GM10266 (cell line): ENCODE data around the gene KLK11.
"Not testable (repeated sequence)": the region's sequence is repeated elsewhere in the genome, so short reads cannot be mapped to it uniquely, and the experiment has no call there.

Experiments
- DNase-seq: peaks from one replicate; pipeline ENCODE4 v3.0.0; 2012; ENCODE audit errors: extremely low spot score
- CTCF ChIP-seq: IDR thresholded peaks from 2 replicates; pipeline ENCODE4 v1.5.1; 2012; ENCODE audit warnings: mild to moderate bottlenecking, low read depth; ENCODE audit not compliant: control insufficient read depth, insufficient read depth; ENCODE audit errors: missing control alignments

The KLK11 gene

GRCh38 chr19:50998686-50999085 is 27.7 kb downstream of the KLK11 start:
- no peak for TF ChIP-seq CTCF
- DNase-seq, result no peak

GRCh38 chr19:50998061-50998460 is 28.4 kb downstream of the KLK11 start:
- TF ChIP-seq CTCF, result no peak
- no peak for DNase-seq

- no peak for TF ChIP-seq CTCF
- DNase-seq, result no peak
Observed at GRCh38 chr19:50994129-50994528, 32.3 kb downstream of the KLK11 start.

- no peak for TF ChIP-seq CTCF
Observed at GRCh38 chr19:50992666-50993035, 33.8 kb downstream of the KLK11 start.

GRCh38 chr19:50984416-50984815 is 42.0 kb downstream of the KLK11 start:
- DNase-seq, result not testable (repeated sequence)

More at GRCh38 chr19:50992666-50993035, 33.8 kb downstream of the KLK11 start:
- no peak for DNase-seq

GRCh38 chr19:50983625-50984292 is 42.7 kb downstream of the KLK11 start, which contains the start of gene KLK7:
Gene KLK7 (minus strand): TSS chr19:50983917. CDS start chr19:50982399, 1,518 bp downstream.
- no peak for DNase-seq

GRCh38 chr19:50982186-50982585 is 44.2 kb downstream of the KLK11 start:
- TF ChIP-seq CTCF, result no peak
- no peak for DNase-seq

More at GRCh38 chr19:50983625-50984292, 42.7 kb downstream of the KLK11 start, which contains the start of gene KLK7:
- no peak for TF ChIP-seq CTCF
